GM12872 (cell line): Measurements from ENCODE around the gene BICRAL.

Experiments used
- CTCF ChIP-seq: IDR thresholded peaks from 3 replicates; pipeline ENCODE4 v1.5.1; 2011; ENCODE audit warnings: low read depth, mild to moderate bottlenecking, low read length, moderate library complexity; ENCODE audit not compliant: insufficient read depth

Gene BICRAL

GRCh38 chr6:42813906-42814444, 32.1 kb downstream of the BICRAL start:
- TF ChIP-seq CTCF, result no peak

GRCh38 chr6:42817907-42818306, 36.1 kb downstream of the BICRAL start:
- no peak for TF ChIP-seq CTCF

- TF ChIP-seq CTCF, result no peak
Observed at GRCh38 chr6:42818416-42818815, 36.6 kb downstream of the BICRAL start.

- no peak for TF ChIP-seq CTCF
Observed at GRCh38 chr6:42818878-42819277, 37.0 kb downstream of the BICRAL start.

- peak; percentile 22; the same call in 1 of the 3 replicates for TF ChIP-seq CTCF
Observed at GRCh38 chr6:42819803-42820511, 38.1 kb downstream of the BICRAL start.

GRCh38 chr6:42820512-42821340, 38.9 kb downstream of the BICRAL start:
- TF ChIP-seq CTCF, result no peak

GRCh38 chr6:42821341-42821668, 39.5 kb downstream of the BICRAL start:
- no peak for TF ChIP-seq CTCF
